HepG2 (cell line): ENCODE data around the gene EFNA2. TPM values are rescaled to one million over a fixed set of nuclear protein-coding genes. Genes with fewer than 3 reads are reported as not detected.

ENCODE experiments used
- ETV5 ChIP-seq: IDR thresholded peaks from 2 replicates; pipeline ENCODE4 v1.6.1; 2018; ENCODE audit warnings: missing biosample characterization, missing genetic modification reagents, inconsistent platforms, borderline replicate concordance
- HOXA9 ChIP-seq: sonication (generic); formaldehyde crosslinking; IDR thresholded peaks from 2 replicates; pipeline ENCODE4 v1.8.1; 2022; ENCODE audit warnings: missing genetic modification reagents, mild to moderate bottlenecking, moderate library complexity, borderline replicate concordance
- NFE2 ChIP-seq: sonication (generic); formaldehyde crosslinking; IDR thresholded peaks from 2 replicates; pipeline ENCODE4 v1.4.0; 2020; ENCODE audit warnings: missing genetic modification reagents
- RBAK ChIP-seq: sonication (generic); formaldehyde crosslinking; IDR thresholded peaks from 2 replicates; pipeline ENCODE4 v1.5.1; 2020; ENCODE audit warnings: mild to moderate bottlenecking, missing genetic modification reagents
- SMYD3 ChIP-seq: sonication (generic); formaldehyde crosslinking; IDR thresholded peaks from 2 replicates; pipeline ENCODE4 v1.8.1; 2023; ENCODE audit warnings: mild to moderate bottlenecking, missing genetic modification reagents
- SP5 ChIP-seq: IDR thresholded peaks from 2 replicates; pipeline ENCODE4 v1.6.1; 2016; ENCODE audit warnings: low read depth, borderline replicate concordance
- ZNF160 ChIP-seq: sonication (generic); formaldehyde crosslinking; IDR thresholded peaks from 2 replicates; pipeline ENCODE4 v1.8.0; 2022; ENCODE audit warnings: mild to moderate bottlenecking, inconsistent platforms, missing genetic modification reagents
- ZNF205 ChIP-seq: IDR thresholded peaks from 2 replicates; pipeline ENCODE4 v1.6.1; 2018; ENCODE audit warnings: missing biosample characterization, missing genetic modification reagents
- ZNF432 ChIP-seq: sonication (generic); formaldehyde crosslinking; IDR thresholded peaks from 2 replicates; pipeline ENCODE4 v1.5.0; 2020; ENCODE audit warnings: missing genetic modification reagents, mild to moderate bottlenecking, borderline replicate concordance
- polyA plus RNA-seq, 8 experiments: library from polyadenylated mRNA; depleted of rRNA in 3 of 8; stranded (reverse) in 7 of 8; unstranded in 1 of 8; fragments of >200 nt; fragmentation: Illumina TruSeq in 4 of 8; extraction: Trizol in 4 of 8; gene quantifications; 2 replicates each; pipeline versions ENCODE4 v1.2.1 to v1.2.3, GENCODE V29; 2011 to 2016; ENCODE audit warnings: low read depth in 4 of 8, missing spikeins in 1 of 8, mixed read lengths in 1 of 8; ENCODE audit not compliant: insufficient read depth in 1 of 8
- total RNA-seq, 5 experiments: library from RNA; depleted of rRNA; stranded (reverse); fragments of >200 nt; fragmentation: Illumina TruSeq; extraction: Trizol; gene quantifications; 2 replicates each; pipeline ENCODE4 v1.2.3, GENCODE V29; 2016; ENCODE audit warnings: low read depth in 1 of 5
- TF ChIP-seq, protein P1 (sequence below): sonication (generic); formaldehyde crosslinking; IDR thresholded peaks from 2 replicates; pipeline ENCODE4 v1.8.1; 2023; ENCODE audit warnings: mild to moderate bottlenecking, missing genetic modification reagents, borderline replicate concordance
- TF ChIP-seq, protein P2 (sequence below): sonication (generic); formaldehyde crosslinking; IDR thresholded peaks from one replicate; pipeline ENCODE4 v1.5.1; 2020; ENCODE audit warnings: mild to moderate bottlenecking, missing genetic modification reagents; ENCODE audit errors: not compliant biosample characterization
- TF ChIP-seq, protein P3 (sequence below): sonication (generic); formaldehyde crosslinking; conservative IDR thresholded peaks from 2 replicates; pipeline ENCODE4 v1.4.0; 2020; ENCODE audit warnings: mild to moderate bottlenecking, missing genetic modification reagents, moderate library complexity
- TF ChIP-seq, protein P4 (sequence below): sonication (generic); formaldehyde crosslinking; IDR thresholded peaks from 2 replicates; pipeline ENCODE4 v1.4.0; 2020; ENCODE audit warnings: missing genetic modification reagents, borderline replicate concordance

EFNA2 gene
- total and polyA plus RNA-seq, 2 of the 13 experiments (the other 11 are each of a cell fraction or from before 2014, with no cell fraction given): 6.0 to 9.9 TPM

DNA sequence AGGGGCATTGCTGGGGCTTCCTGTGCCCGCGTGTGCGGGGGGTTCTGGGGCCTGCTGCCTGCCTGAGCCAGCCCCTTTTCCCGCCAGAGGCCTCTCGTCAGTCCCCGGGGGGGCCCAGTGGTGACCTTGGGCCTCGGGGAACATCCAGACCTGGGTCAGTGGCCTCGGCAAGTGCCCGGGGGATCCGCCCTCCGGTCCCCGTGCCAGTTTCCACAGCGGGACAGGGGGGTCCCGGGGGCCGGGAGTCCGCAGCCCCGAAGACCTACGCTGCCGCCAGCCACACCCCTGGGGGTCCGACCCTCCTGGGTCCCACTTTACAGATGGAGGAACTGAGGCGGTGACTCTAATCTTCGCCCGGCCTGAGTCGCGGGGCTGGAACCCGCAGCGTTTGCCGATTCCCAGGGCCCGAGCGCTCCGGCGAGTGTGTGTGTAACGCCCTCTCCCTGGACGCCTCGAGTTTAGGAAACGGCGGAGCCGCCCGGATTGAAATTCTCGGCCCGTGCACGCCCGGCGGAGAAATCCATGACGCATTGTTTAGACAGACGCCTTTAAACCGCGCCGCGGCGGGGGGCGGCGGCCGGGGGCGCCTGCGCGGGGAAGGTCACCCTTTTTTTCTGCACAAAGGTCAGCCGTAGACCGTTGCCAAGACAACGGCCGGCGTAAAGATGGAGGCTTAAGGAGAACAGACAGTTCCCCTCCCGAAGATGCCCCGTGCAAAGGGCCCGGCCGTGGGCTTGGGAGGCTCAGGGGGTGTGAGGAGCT, 39.3 kb downstream of the EFNA2 start (continued):
- TF ChIP-seq, protein P1, sequence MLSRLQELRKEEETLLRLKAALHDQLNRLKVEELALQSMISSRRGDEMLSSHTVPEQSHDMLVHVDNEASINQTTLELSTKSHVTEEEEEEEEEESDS: no peak
- no peak for TF ChIP-seq ZNF160 (CRISPR knock-in tag)
- TF ChIP-seq, protein P2, sequence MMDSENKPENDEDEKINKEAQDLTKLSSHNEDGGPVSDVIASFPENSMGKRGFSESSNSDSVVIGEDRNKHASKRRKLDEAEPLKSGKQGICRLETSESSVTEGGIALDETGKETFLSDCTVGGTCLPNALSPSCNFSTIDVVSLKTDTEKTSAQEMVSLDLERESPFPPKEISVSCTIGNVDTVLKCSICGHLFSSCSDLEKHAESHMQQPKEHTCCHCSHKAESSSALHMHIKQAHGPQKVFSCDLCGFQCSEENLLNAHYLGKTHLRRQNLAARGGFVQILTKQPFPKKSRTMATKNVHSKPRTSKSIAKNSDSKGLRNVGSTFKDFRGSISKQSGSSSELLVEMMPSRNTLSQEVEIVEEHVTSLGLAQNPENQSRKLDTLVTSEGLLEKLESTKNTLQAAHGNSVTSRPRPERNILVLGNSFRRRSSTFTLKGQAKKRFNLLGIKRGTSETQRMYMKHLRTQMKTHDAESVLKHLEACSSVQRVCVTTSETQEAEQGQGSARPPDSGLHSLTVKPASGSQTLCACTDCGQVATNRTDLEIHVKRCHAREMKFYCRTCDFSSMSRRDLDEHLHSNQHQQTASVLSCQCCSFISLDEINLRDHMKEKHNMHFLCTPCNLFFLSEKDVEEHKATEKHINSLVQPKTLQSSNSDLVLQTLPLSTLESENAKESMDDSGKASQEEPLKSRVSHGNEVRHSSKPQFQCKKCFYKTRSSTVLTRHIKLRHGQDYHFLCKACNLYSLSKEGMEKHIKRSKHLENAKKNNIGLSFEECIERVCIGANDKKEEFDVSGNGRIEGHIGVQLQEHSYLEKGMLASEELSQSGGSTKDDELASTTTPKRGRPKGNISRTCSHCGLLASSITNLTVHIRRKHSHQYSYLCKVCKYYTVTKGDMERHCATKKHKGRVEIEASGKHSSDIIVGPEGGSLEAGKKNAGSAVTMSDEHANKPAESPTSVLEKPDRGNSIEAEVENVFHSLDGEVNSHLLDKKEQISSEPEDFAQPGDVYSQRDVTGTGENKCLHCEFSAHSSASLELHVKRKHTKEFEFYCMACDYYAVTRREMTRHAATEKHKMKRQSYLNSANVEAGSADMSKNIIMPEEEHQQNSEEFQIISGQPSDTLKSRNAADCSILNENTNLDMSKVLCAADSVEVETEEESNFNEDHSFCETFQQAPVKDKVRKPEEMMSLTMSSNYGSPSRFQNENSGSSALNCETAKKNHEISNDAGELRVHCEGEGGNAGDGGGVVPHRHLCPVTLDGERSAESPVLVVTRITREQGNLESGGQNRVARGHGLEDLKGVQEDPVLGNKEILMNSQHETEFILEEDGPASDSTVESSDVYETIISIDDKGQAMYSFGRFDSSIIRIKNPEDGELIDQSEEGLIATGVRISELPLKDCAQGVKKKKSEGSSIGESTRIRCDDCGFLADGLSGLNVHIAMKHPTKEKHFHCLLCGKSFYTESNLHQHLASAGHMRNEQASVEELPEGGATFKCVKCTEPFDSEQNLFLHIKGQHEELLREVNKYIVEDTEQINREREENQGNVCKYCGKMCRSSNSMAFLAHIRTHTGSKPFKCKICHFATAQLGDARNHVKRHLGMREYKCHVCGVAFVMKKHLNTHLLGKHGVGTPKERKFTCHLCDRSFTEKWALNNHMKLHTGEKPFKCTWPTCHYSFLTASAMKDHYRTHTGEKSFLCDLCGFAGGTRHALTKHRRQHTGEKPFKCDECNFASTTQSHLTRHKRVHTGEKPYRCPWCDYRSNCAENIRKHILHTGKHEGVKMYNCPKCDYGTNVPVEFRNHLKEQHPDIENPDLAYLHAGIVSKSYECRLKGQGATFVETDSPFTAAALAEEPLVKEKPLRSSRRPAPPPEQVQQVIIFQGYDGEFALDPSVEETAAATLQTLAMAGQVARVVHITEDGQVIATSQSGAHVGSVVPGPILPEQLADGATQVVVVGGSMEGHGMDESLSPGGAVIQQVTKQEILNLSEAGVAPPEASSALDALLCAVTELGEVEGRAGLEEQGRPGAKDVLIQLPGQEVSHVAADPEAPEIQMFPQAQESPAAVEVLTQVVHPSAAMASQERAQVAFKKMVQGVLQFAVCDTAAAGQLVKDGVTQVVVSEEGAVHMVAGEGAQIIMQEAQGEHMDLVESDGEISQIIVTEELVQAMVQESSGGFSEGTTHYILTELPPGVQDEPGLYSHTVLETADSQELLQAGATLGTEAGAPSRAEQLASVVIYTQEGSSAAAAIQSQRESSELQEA: no peak
- TF ChIP-seq, protein P3, sequence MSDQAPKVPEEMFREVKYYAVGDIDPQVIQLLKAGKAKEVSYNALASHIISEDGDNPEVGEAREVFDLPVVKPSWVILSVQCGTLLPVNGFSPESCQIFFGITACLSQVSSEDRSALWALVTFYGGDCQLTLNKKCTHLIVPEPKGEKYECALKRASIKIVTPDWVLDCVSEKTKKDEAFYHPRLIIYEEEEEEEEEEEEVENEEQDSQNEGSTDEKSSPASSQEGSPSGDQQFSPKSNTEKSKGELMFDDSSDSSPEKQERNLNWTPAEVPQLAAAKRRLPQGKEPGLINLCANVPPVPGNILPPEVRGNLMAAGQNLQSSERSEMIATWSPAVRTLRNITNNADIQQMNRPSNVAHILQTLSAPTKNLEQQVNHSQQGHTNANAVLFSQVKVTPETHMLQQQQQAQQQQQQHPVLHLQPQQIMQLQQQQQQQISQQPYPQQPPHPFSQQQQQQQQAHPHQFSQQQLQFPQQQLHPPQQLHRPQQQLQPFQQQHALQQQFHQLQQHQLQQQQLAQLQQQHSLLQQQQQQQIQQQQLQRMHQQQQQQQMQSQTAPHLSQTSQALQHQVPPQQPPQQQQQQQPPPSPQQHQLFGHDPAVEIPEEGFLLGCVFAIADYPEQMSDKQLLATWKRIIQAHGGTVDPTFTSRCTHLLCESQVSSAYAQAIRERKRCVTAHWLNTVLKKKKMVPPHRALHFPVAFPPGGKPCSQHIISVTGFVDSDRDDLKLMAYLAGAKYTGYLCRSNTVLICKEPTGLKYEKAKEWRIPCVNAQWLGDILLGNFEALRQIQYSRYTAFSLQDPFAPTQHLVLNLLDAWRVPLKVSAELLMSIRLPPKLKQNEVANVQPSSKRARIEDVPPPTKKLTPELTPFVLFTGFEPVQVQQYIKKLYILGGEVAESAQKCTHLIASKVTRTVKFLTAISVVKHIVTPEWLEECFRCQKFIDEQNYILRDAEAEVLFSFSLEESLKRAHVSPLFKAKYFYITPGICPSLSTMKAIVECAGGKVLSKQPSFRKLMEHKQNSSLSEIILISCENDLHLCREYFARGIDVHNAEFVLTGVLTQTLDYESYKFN (CRISPR knock-in tag): peak; percentile 85
- TF ChIP-seq, protein P4, sequence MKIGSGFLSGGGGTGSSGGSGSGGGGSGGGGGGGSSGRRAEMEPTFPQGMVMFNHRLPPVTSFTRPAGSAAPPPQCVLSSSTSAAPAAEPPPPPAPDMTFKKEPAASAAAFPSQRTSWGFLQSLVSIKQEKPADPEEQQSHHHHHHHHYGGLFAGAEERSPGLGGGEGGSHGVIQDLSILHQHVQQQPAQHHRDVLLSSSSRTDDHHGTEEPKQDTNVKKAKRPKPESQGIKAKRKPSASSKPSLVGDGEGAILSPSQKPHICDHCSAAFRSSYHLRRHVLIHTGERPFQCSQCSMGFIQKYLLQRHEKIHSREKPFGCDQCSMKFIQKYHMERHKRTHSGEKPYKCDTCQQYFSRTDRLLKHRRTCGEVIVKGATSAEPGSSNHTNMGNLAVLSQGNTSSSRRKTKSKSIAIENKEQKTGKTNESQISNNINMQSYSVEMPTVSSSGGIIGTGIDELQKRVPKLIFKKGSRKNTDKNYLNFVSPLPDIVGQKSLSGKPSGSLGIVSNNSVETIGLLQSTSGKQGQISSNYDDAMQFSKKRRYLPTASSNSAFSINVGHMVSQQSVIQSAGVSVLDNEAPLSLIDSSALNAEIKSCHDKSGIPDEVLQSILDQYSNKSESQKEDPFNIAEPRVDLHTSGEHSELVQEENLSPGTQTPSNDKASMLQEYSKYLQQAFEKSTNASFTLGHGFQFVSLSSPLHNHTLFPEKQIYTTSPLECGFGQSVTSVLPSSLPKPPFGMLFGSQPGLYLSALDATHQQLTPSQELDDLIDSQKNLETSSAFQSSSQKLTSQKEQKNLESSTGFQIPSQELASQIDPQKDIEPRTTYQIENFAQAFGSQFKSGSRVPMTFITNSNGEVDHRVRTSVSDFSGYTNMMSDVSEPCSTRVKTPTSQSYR (CRISPR knock-in tag): peak; percentile 31; the same call in 1 of the 2 replicates
- TF ChIP-seq ZNF432 (CRISPR knock-in tag): no peak
- TF ChIP-seq SMYD3: no peak
- TF ChIP-seq ZNF205 (CRISPR knock-in tag): no peak; the same call in 1 of the 2 replicates
- peak; percentile 22; the same call in 1 of the 2 replicates for TF ChIP-seq ETV5 (CRISPR knock-in tag)
- TF ChIP-seq RBAK (CRISPR knock-in tag): no peak
- peak; percentile 23; the same call in 1 of the 2 replicates for TF ChIP-seq SP5 (CRISPR knock-in tag)
- TF ChIP-seq NFE2 (CRISPR knock-in tag): no peak
- TF ChIP-seq HOXA9 (CRISPR knock-in tag): no peak
